ENCODE measurements around the gene C12orf57. TPM values are rescaled to one million over a fixed set of nuclear protein-coding genes. Genes with fewer than 3 reads are reported as not detected.
A peak's percentile ranks its signal among the peaks of the same experiment; 100 is the strongest.

Gene C12orf57
- total and polyA plus RNA-seq, 9 of the 15 experiments (the other 6 are each of a cell fraction or from before 2014, with no cell fraction given): 26.7 to 191 (median 107) TPM

GRCh38 chr12:6921996-6922946 is 21.6 kb upstream of the C12orf57 start:
- intact Hi-C loops (cut with micrococcal nuclease): no loop called here

More at GRCh38 chr12:6921996-6922946, 21.6 kb upstream of the C12orf57 start:
- H3K9me3 ChIP-seq (replicated peaks; ENCODE audit: control insufficient read depth, insufficient read depth, low read depth, low read length): no peaks in the 10 kb centered on the region
- ChIA-PET POLR2A (interaction anchor here (0.8 to 1.0 kb wide), 2 partner anchors 18 to 22 kb away, joined by 3 read pairs; partner anchors contain the start of genes C12orf57 and RNU7-1), CTCF (ENCODE audit: low intra/inter-chr PET ratio) (no interaction called here)
- H3K79me2 ChIP-seq (ENCODE audit: control insufficient read depth, insufficient read depth, low read length): peaks cover 2% of the 10 kb centered on the region; the same call in 1 of the 3 replicates
- H3K4me3 ChIP-seq: no peak overlapping the region
- no peak for FAIRE-seq
- no peak overlapping the region for H3K27ac ChIP-seq (ENCODE audit: extremely low read depth, low read depth, low read length)
- peaks cover 23% of the 10 kb centered on the region; the same call in 2 of the 3 replicates for H3K36me3 ChIP-seq (ENCODE audit: control insufficient read depth, insufficient read depth, low read length)
- no peaks in the 10 kb centered on the region for H4K20me1 ChIP-seq (replicated peaks; ENCODE audit: control insufficient read depth, insufficient read depth, low read length)
- H3K4me2 ChIP-seq (ENCODE audit: insufficient read depth, low read length): no peak overlapping the region
- ATAC-seq: no peak
- peaks cover 4% of the 10 kb centered on the region for H3K9me1 ChIP-seq (ENCODE audit: control insufficient read depth, insufficient read depth, low read length)
- no TSS peak for BruUV-seq (replicated peaks)
- H3K9ac ChIP-seq (ENCODE audit: insufficient read depth in 1 of 2, low read depth in 2 of 2, low read length in 2 of 2): peak overlapping the region in 1 of 2 experiments; percentile 36; a peak in 1 of 4 replicates
- no peak for DNase-seq (ENCODE audit: extremely low read depth in 1 of 4, low spot score in 3 of 4)
- H3K27me3 ChIP-seq (ENCODE audit: control insufficient read depth in 2 of 2, insufficient read depth in 2 of 2, low read length in 2 of 2): no peaks in the 10 kb centered on the region
- TF ChIP-seq ZNF174 (CRISPR knock-in tag; IDR thresholded peaks at IDR 0.05): no peak
- peak; percentile 27; the same call in 1 of the 2 replicates for TF ChIP-seq ATF3 (IDR thresholded peaks at IDR 0.05)
- TF ChIP-seq ATF3 (CRISPR knock-in tag; conservative IDR thresholded peaks at IDR 0.05): no peak
- 0 out of 2 replicates have a peak, but pooled peaks have one; percentile 12 for TF ChIP-seq JUND (IDR thresholded peaks at IDR 0.05; ENCODE audit: borderline replicate concordance, low read depth, low read length)
- TF ChIP-seq JUND (tag; IDR thresholded peaks at IDR 0.05; ENCODE audit: borderline replicate concordance, low read depth, low read length): no peak
- WGBS (ENCODE audit: insufficient coverage, low coverage, missing lambda C conversion rate): 65% methylated on average over 8 of the region's 9 CpGs
- H2AFZ ChIP-seq (ENCODE audit: low read depth, low read length): no peak overlapping the region
- in situ Hi-C loops (cut with MboI): no loop called here
- peaks cover 19 to 29% of the 10 kb centered on the region in 2 experiments; a peak in 4 of 5 replicates for H3K4me1 ChIP-seq (replicated peaks in 1 of 2; ENCODE audit: control insufficient read depth in 2 of 2, insufficient read depth in 2 of 2, low read length in 2 of 2)
